Kasumi-1 (cell line): ENCODE results near the gene IDUA.

Experiments
- DNase-seq, 2 experiments: peaks; one replicate each; lab custom pipeline; 2025; lab: John Stamatoyannopoulos, UW

The IDUA gene

GRCh38 chr4:1031346-1031745, 44.5 kb downstream of the IDUA start:
- no peak for DNase-seq

- no peak for DNase-seq
These were observed 45.3 kb downstream of the IDUA start for GRCh38 chr4:1031956-1032795.

- no peak for DNase-seq
These were observed 46.0 kb downstream of the IDUA start for GRCh38 chr4:1032861-1033260.

GRCh38 chr4:1033840-1034551, 47.2 kb downstream of the IDUA start:
- no peak for DNase-seq

- DNase-seq = no peak
These were observed 48.7 kb downstream of the IDUA start for GRCh38 chr4:1035510-1035909.

GRCh38 chr4:1036095-1036494, 49.3 kb downstream of the IDUA start:
- DNase-seq = no peak

GRCh38 chr4:1036976-1037810, 50.3 kb downstream of the IDUA start:
- no peak for DNase-seq

GRCh38 chr4:1038948-1039492, 52.2 kb downstream of the IDUA start:
- no peak for DNase-seq

GRCh38 chr4:1039493-1040343, 52.9 kb downstream of the IDUA start:
- DNase-seq = no peak

- no peak for DNase-seq
These were observed 53.7 kb downstream of the IDUA start for GRCh38 chr4:1040344-1041146.

- DNase-seq = no peak
These were observed 54.5 kb downstream of the IDUA start for GRCh38 chr4:1041147-1041935.

GRCh38 chr4:1041936-1042330, 55.1 kb downstream of the IDUA start:
- no peak for DNase-seq

- no peak for DNase-seq
These were observed 55.7 kb downstream of the IDUA start for GRCh38 chr4:1042352-1043055.

GRCh38 chr4:1043162-1043561, 56.3 kb downstream of the IDUA start:
- no peak for DNase-seq

GRCh38 chr4:1043651-1044468, 57.0 kb downstream of the IDUA start:
- DNase-seq = no peak

GRCh38 chr4:1044469-1045192, 57.8 kb downstream of the IDUA start:
- no peak for DNase-seq

GRCh38 chr4:1045193-1045594, 58.4 kb downstream of the IDUA start:
- no peak for DNase-seq
